Uterus (tissue), 4 donors: ENCODE results near the gene ZNF219. TPM values are rescaled to one million over a fixed set of nuclear protein-coding genes. Genes with fewer than 3 reads are reported as not detected.

Experiments
- DNase-seq, 2 donors: peaks; one replicate each; pipeline ENCODE4 v3.0.0-alpha.2; 2019 to 2020
- H3K27ac ChIP-seq, 2 donors: fragments of 200-600 bp; sonication (generic); 1 replicate in 1 of 2; 2 replicates in 1 of 2; pipeline ENCODE4 v1.5.1; 2016 to 2018
- H3K27me3 ChIP-seq, 2 donors: fragments of 200-600 bp; sonication (generic); one replicate each; pipeline ENCODE4 v1.5.1; 2018 to 2019; ENCODE audit warnings: control low read depth in 1 of 2
- H3K36me3 ChIP-seq, 2 donors: fragments of 200-600 bp; sonication (generic); one replicate each; pipeline ENCODE4 v1.5.1; 2019; ENCODE audit warnings: control low read depth in 1 of 2
- H3K4me1 ChIP-seq, 2 donors: fragments of 200-600 bp; sonication (generic); one replicate each; pipeline ENCODE4 v1.5.1; 2018 to 2019; ENCODE audit warnings: control low read depth in 1 of 2
- H3K4me3 ChIP-seq, 2 donors: fragments of 200-600 bp; sonication (generic); 1 replicate in 1 of 2; 2 replicates in 1 of 2; pipeline ENCODE4 v1.5.1; 2018 to 2019; ENCODE audit warnings: mild to moderate bottlenecking in 1 of 2
- H3K9me3 ChIP-seq, 2 donors: fragments of 200-600 bp; sonication (generic); one replicate each; pipeline ENCODE4 v1.5.1; 2019; ENCODE audit warnings: control low read depth in 1 of 2
- POLR2A ChIP-seq, 2 donors: fragments of 450-650 bp; IDR thresholded peaks; one replicate each; pipeline ENCODE4 v1.6.1; 2016; ENCODE audit warnings: antibody characterized with exemption in 2 of 2, mild to moderate bottlenecking in 1 of 2, moderate library complexity in 1 of 2
- intact Hi-C: fragments of 100-400 bp; cut with DNase I; formaldehyde crosslinking; loops from one replicate; pipeline ENCODE4 v1.15.1; 2023; ENCODE audit warnings: low total_unique reads
- total RNA-seq, 4 donors: library from RNA; depleted of rRNA in 3 of 4; stranded (reverse); fragments of >200 nt in 3 of 4; gene quantifications; one replicate each; pipeline versions ENCODE4 v1.1.0 to v1.2.4, GENCODE V29; 2014 to 2023
- TF ChIP-seq, protein P1 (sequence below), 4 experiments: fragments of 200-600 bp in 2 of 4; fragments of 450-650 bp in 2 of 4; sonication (generic) in 2 of 4; IDR thresholded peaks; one replicate each; pipeline ENCODE4 v1.5.1; 2016 to 2019; ENCODE audit warnings: antibody characterized with exemption in 4 of 4, mild to moderate bottlenecking in 2 of 4, moderate library complexity in 1 of 4
- donor health status: DM: yes; HTN: yes; CAD: no.

ZNF219 gene
- total RNA-seq, 4 donors from 2014 or later, result 7.4 to 56.8 (median 15.9) TPM

DNA sequence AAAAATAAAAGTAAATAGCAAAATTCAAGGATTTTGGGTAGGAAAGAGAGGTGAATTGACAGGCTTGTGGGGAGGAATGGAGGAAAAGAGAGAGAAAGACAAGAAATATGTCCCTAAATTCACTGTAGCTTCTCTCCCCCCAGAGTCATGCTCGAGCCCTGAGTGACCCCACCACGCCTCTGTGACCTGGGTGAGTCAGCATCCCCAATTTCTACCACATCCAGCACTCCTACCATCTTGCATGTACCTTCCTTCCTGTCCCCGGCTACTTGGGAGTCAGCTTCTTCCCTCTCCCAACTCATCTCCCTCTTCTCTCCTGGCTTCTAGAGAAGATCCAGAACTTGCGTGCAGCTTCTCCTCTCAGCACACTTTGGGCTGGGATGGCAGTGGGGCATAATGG is 9.8 kb downstream of the ZNF219 start:
- no peaks in the 10 kb centered on the region for H3K36me3 ChIP-seq
- DNase-seq, result no peak
- H3K4me1 ChIP-seq, result no peaks in the 10 kb centered on the region
- intact Hi-C loops, result no loop called here
- H3K4me3 ChIP-seq, result no peak overlapping the region
- H3K27me3 ChIP-seq, result no peaks in the 10 kb centered on the region
- no peak overlapping the region for H3K27ac ChIP-seq
- TF ChIP-seq POLR2A (IDR thresholded peaks at IDR 0.05), result no peak
- TF ChIP-seq, protein P1, sequence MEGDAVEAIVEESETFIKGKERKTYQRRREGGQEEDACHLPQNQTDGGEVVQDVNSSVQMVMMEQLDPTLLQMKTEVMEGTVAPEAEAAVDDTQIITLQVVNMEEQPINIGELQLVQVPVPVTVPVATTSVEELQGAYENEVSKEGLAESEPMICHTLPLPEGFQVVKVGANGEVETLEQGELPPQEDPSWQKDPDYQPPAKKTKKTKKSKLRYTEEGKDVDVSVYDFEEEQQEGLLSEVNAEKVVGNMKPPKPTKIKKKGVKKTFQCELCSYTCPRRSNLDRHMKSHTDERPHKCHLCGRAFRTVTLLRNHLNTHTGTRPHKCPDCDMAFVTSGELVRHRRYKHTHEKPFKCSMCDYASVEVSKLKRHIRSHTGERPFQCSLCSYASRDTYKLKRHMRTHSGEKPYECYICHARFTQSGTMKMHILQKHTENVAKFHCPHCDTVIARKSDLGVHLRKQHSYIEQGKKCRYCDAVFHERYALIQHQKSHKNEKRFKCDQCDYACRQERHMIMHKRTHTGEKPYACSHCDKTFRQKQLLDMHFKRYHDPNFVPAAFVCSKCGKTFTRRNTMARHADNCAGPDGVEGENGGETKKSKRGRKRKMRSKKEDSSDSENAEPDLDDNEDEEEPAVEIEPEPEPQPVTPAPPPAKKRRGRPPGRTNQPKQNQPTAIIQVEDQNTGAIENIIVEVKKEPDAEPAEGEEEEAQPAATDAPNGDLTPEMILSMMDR (IDR thresholded peaks at IDR 0.05), result no peak
- no peaks in the 10 kb centered on the region for H3K9me3 ChIP-seq

DNA sequence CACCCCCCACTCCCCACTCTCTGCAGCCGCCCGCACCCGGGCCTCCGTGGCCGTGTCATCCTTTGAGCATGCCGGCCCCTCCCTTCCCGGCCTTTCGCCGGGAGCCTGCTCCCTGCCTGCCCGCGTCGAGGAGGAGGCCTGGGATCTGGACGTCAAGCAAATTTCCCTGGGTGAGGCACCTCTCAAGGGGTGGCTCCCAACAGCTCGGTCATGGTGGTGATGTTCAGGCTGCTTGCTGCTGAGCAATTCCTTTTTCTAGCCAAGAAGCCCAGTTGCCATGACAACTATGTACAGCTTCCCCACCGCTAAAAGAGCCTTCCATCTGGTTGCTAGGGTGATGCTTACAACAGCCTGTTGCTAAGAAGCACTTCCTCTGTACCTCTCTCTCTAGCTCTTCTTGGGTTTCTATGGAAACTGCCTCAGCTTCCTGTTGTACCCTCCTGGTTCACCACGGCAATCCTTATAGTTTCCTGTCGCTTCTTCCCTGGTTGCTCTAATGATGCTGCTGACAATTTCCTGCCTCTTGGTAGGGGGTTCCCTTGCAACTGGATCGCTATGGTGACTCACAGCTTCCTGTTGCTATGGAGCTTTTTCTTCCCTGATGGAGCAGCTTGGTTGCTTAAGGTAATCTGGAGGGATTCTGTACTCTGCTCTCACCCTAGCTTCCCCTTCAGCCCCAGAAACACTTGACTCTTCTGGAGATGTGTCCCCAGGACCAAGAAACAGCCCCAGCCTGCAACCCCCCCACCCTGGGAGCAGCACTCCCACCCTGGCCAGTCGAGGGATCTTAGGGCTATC is 11.0 kb downstream of the ZNF219 start:
- no peaks in the 10 kb centered on the region for H3K4me1 ChIP-seq
- H3K4me3 ChIP-seq, result no peak overlapping the region
- H3K9me3 ChIP-seq, result no peaks in the 10 kb centered on the region
- DNase-seq, result no peak
- no peaks in the 10 kb centered on the region for H3K36me3 ChIP-seq
- intact Hi-C loops, result no loop called here
- no peaks in the 10 kb centered on the region for H3K27me3 ChIP-seq
- H3K27ac ChIP-seq, result no peak overlapping the region
- no peak for TF ChIP-seq POLR2A (IDR thresholded peaks at IDR 0.05)
- TF ChIP-seq, protein P1 (IDR thresholded peaks at IDR 0.05), result no peak

DNA sequence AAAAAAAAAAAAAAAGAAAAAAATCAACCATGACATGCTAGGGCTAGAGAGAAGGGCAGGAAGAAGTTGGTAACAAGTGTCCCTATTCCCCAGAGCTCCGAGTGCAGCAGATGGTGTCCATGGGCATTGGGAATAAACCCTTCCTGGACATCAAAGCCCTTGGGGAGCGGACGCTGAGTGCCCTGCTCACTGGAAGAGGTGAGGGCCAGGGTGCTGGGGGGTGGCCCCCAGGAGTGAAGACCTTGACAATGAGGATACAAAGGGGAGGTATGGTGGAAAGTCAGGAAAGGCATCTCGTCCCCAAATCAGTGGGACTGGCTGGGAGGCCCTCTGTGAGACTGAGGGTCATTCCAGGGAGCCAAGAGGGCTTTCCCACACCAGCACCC is 11.6 kb downstream of the ZNF219 start:
- Histone ChIP-seq H3K27me3 (no peaks in the 10 kb centered on the region), H3K27ac (no peak overlapping the region), H3K9me3 (no peaks in the 10 kb centered on the region), H3K4me3 (no peak overlapping the region), H3K4me1 (no peaks in the 10 kb centered on the region), H3K36me3 (no peaks in the 10 kb centered on the region)
- DNase-seq, result no peak
- TF ChIP-seq, protein P1 (IDR thresholded peaks at IDR 0.05), result no peak
- no peak for TF ChIP-seq POLR2A (IDR thresholded peaks at IDR 0.05)
- intact Hi-C loops, result no loop called here

DNA sequence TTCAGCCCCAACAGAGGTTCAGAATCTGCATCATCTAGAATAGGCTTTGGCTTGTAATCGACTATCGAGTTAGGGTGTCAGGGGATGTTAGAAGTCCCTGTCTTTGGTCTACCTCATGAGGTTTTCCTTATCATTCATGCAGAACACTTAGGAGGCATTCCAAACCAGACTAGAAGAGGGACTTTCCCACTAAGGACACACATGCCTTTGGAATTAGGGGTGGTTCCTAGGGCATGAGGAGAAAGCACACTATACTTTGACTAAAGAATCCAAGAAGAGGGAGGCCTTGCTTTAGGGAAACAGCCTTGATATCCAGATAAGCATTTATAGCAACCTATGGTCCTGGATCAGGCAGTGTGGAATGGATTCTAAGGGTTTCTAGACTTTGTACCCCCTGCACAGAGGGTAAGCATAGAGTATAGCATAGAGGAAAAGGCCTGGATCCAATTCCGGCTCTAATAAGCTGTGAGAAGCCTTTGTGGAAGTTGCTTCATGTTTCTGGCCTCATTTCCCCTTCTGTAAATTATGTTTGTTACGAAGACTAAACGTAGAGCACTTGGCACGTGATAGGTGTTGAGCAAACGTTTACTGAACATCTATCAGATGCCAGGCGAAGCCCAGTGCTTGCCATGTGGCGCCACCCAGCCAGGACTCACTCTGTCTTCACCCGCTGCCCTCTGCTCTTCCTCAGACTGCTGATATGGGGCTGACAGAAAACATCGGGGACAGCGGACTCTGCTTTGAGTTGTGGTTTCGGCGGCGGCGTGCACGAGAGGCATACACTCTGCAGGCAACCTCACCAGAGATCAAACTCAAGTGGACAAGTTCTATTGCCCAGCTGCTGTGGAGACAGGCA is 13.2 kb downstream of the ZNF219 start:
- no peak for DNase-seq
- Histone ChIP-seq H3K27me3 (no peaks in the 10 kb centered on the region), H3K27ac (no peak overlapping the region), H3K4me3 (no peak overlapping the region), H3K9me3 (no peaks in the 10 kb centered on the region), H3K4me1 (no peaks in the 10 kb centered on the region), H3K36me3 (no peaks in the 10 kb centered on the region)
- TF ChIP-seq POLR2A (IDR thresholded peaks at IDR 0.05), result no peak
- TF ChIP-seq, protein P1 (IDR thresholded peaks at IDR 0.05), result no peak
- intact Hi-C loops, result no loop called here

DNA sequence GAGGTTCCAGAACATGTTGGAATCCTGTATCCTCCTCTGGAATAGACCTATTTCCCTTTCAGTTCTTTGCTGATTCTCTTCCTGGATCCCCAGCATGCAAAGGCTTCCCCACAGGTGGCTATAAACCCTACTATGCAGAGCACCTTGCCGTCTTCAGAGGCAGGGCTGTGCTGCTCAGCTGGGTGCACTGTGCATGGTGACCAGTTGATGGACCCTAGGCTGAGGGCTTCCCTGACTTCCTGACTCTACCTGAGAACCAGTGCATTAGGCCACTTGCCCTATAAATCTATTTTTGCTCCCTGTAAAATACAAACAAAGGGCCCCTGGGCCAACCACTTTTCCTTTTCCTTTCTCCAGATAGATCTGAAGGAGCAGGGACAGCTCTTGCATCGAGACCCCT is 14.1 kb downstream of the ZNF219 start:
- H3K36me3 ChIP-seq, result no peaks in the 10 kb centered on the region
- H3K9me3 ChIP-seq, result no peaks in the 10 kb centered on the region
- no peaks in the 10 kb centered on the region for H3K27me3 ChIP-seq
- no peak for DNase-seq
- no peaks in the 10 kb centered on the region for H3K4me1 ChIP-seq
- intact Hi-C loops, result no loop called here
- no peak overlapping the region for H3K27ac ChIP-seq
- no peak for TF ChIP-seq POLR2A (IDR thresholded peaks at IDR 0.05)
- no peak overlapping the region for H3K4me3 ChIP-seq
